ENCODE data around the gene GUSB. TPM values are rescaled to one million over a fixed set of nuclear protein-coding genes. Genes with fewer than 3 reads are reported as not detected.

The GUSB gene
- total RNA-seq, 1 experiment from 2014 or later, result 33.7 TPM

- no peak overlapping the region for H3K27ac ChIP-seq (ENCODE audit: low read length)
- H4K20me1 ChIP-seq (ENCODE audit: insufficient read depth, low read depth, low read length), result no peaks in the 10 kb centered on the region
- no peaks in the 10 kb centered on the region for H3K9me2 ChIP-seq (replicated peaks; ENCODE audit: insufficient read depth, low read length)
- peak; percentile 45 for DNase-seq
- peaks cover 9% of the 10 kb centered on the region for H3K4me1 ChIP-seq (ENCODE audit: low read length)
- no peaks in the 10 kb centered on the region for H3K27me3 ChIP-seq (ENCODE audit: low read length)
- no peak overlapping the region for H2AFZ ChIP-seq (ENCODE audit: low read length)
- peaks cover 96% of the 10 kb centered on the region for H3K79me2 ChIP-seq (ENCODE audit: low read length)
- no peak overlapping the region for H3K4me3 ChIP-seq (ENCODE audit: low read length)
- H3K9ac ChIP-seq (ENCODE audit: low read length), result no peak overlapping the region
- no peak overlapping the region for H3K4me2 ChIP-seq (ENCODE audit: low read depth, low read length, poor library complexity, severe bottlenecking)
- no peaks in the 10 kb centered on the region for H3K9me3 ChIP-seq (ENCODE audit: low read length)
- 0 out of 2 replicates have a peak, but pooled peaks cover 8% of the 10 kb centered on the region for H3K36me3 ChIP-seq (ENCODE audit: insufficient read depth, low read length)
Measured at GRCh38 chr7:65927489-65928448, 54.2 kb downstream of the GUSB start.

GRCh38 chr7:65926588-65926987 is 55.4 kb downstream of the GUSB start:
- 0 out of 2 replicates have a peak, but pooled peaks cover 8% of the 10 kb centered on the region for H3K36me3 ChIP-seq (ENCODE audit: insufficient read depth, low read length)
- H3K4me2 ChIP-seq (ENCODE audit: low read depth, low read length, poor library complexity, severe bottlenecking), result no peak overlapping the region
- no peak overlapping the region for H3K4me3 ChIP-seq (ENCODE audit: low read length)
- no peak overlapping the region for H2AFZ ChIP-seq (ENCODE audit: low read length)
- no peak overlapping the region for H3K9ac ChIP-seq (ENCODE audit: low read length)
- H3K9me2 ChIP-seq (replicated peaks; ENCODE audit: insufficient read depth, low read length), result no peaks in the 10 kb centered on the region
- H3K27me3 ChIP-seq (ENCODE audit: low read length), result no peaks in the 10 kb centered on the region
- H3K4me1 ChIP-seq (ENCODE audit: low read length), result peaks cover 9% of the 10 kb centered on the region
- H3K79me2 ChIP-seq (ENCODE audit: low read length), result peaks cover 95% of the 10 kb centered on the region
- no peaks in the 10 kb centered on the region for H4K20me1 ChIP-seq (ENCODE audit: insufficient read depth, low read depth, low read length)
- H3K9me3 ChIP-seq (ENCODE audit: low read length), result no peaks in the 10 kb centered on the region
- no peak for DNase-seq
- no peak overlapping the region for H3K27ac ChIP-seq (ENCODE audit: low read length)

GRCh38 chr7:65925040-65925439 is 57.0 kb downstream of the GUSB start:
- H3K9ac ChIP-seq (ENCODE audit: low read length), result no peak overlapping the region
- 0 out of 2 replicates have a peak, but pooled peaks cover 8% of the 10 kb centered on the region for H3K36me3 ChIP-seq (ENCODE audit: insufficient read depth, low read length)
- H3K4me2 ChIP-seq (ENCODE audit: low read depth, low read length, poor library complexity, severe bottlenecking), result no peak overlapping the region
- H3K9me3 ChIP-seq (ENCODE audit: low read length), result no peaks in the 10 kb centered on the region
- H3K79me2 ChIP-seq (ENCODE audit: low read length), result peaks cover 94% of the 10 kb centered on the region
- no peak overlapping the region for H3K4me3 ChIP-seq (ENCODE audit: low read length)
- H3K9me2 ChIP-seq (replicated peaks; ENCODE audit: insufficient read depth, low read length), result no peaks in the 10 kb centered on the region
- no peak overlapping the region for H3K27ac ChIP-seq (ENCODE audit: low read length)
- H3K4me1 ChIP-seq (ENCODE audit: low read length), result peaks cover 14% of the 10 kb centered on the region
- DNase-seq, result no peak
- H4K20me1 ChIP-seq (ENCODE audit: insufficient read depth, low read depth, low read length), result no peaks in the 10 kb centered on the region
- no peaks in the 10 kb centered on the region for H3K27me3 ChIP-seq (ENCODE audit: low read length)
- H2AFZ ChIP-seq (ENCODE audit: low read length), result no peak overlapping the region

- peaks cover 96% of the 10 kb centered on the region for H3K79me2 ChIP-seq (ENCODE audit: low read length)
- no peaks in the 10 kb centered on the region for H3K9me3 ChIP-seq (ENCODE audit: low read length)
- H3K36me3 ChIP-seq (ENCODE audit: insufficient read depth, low read length), result 0 out of 2 replicates have a peak, but pooled peaks cover 8% of the 10 kb centered on the region
- H2AFZ ChIP-seq (ENCODE audit: low read length), result no peak overlapping the region
- peaks cover 18% of the 10 kb centered on the region for H3K4me1 ChIP-seq (ENCODE audit: low read length)
- no peak overlapping the region for H3K4me3 ChIP-seq (ENCODE audit: low read length)
- H3K27ac ChIP-seq (ENCODE audit: low read length), result no peak overlapping the region
- H3K27me3 ChIP-seq (ENCODE audit: low read length), result no peaks in the 10 kb centered on the region
- no peaks in the 10 kb centered on the region for H3K9me2 ChIP-seq (replicated peaks; ENCODE audit: insufficient read depth, low read length)
- no peak overlapping the region for H3K4me2 ChIP-seq (ENCODE audit: low read depth, low read length, poor library complexity, severe bottlenecking)
- no peak overlapping the region for H3K9ac ChIP-seq (ENCODE audit: low read length)
- H4K20me1 ChIP-seq (ENCODE audit: insufficient read depth, low read depth, low read length), result no peaks in the 10 kb centered on the region
- DNase-seq, result no peak
Measured at GRCh38 chr7:65924193-65924592, 57.8 kb downstream of the GUSB start.

GRCh38 chr7:65923316-65923715 is 58.7 kb downstream of the GUSB start:
- Histone ChIP-seq H2AFZ (ENCODE audit: low read length) (no peak overlapping the region), H3K4me1 (ENCODE audit: low read length) (peaks cover 14% of the 10 kb centered on the region), H3K36me3 (ENCODE audit: insufficient read depth, low read length) (0 out of 2 replicates have a peak, but pooled peaks cover 3% of the 10 kb centered on the region), H3K27me3 (ENCODE audit: low read length) (no peaks in the 10 kb centered on the region), H3K4me2 (ENCODE audit: low read depth, low read length, poor library complexity, severe bottlenecking) (no peak overlapping the region), H3K9me2 (replicated peaks; ENCODE audit: insufficient read depth, low read length) (no peaks in the 10 kb centered on the region), H3K4me3 (ENCODE audit: low read length) (no peak overlapping the region), H4K20me1 (ENCODE audit: insufficient read depth, low read depth, low read length) (no peaks in the 10 kb centered on the region), H3K9ac (ENCODE audit: low read length) (no peak overlapping the region), H3K79me2 (ENCODE audit: low read length) (peaks cover 95% of the 10 kb centered on the region), H3K27ac (ENCODE audit: low read length) (no peak overlapping the region), H3K9me3 (ENCODE audit: low read length) (no peaks in the 10 kb centered on the region)
- DNase-seq, result no peak

GRCh38 chr7:65915921-65916657 is 65.9 kb downstream of the GUSB start:
- H3K4me3 ChIP-seq (ENCODE audit: low read length), result no peak overlapping the region
- H3K36me3 ChIP-seq (ENCODE audit: insufficient read depth, low read length), result no peaks in the 10 kb centered on the region
- H3K9me3 ChIP-seq (ENCODE audit: low read length), result no peaks in the 10 kb centered on the region
- peaks cover 11% of the 10 kb centered on the region; the same call in 1 of the 2 replicates for H4K20me1 ChIP-seq (ENCODE audit: insufficient read depth, low read depth, low read length)
- peaks cover 93% of the 10 kb centered on the region for H3K79me2 ChIP-seq (ENCODE audit: low read length)
- no peak overlapping the region for H3K9ac ChIP-seq (ENCODE audit: low read length)
- peak; percentile 67 for DNase-seq
- no peaks in the 10 kb centered on the region for H3K9me2 ChIP-seq (replicated peaks; ENCODE audit: insufficient read depth, low read length)
- H3K27me3 ChIP-seq (ENCODE audit: low read length), result no peaks in the 10 kb centered on the region
- peak overlapping the region; percentile 27 for H3K27ac ChIP-seq (ENCODE audit: low read length)
- H2AFZ ChIP-seq (ENCODE audit: low read length), result no peak overlapping the region
- peaks cover 27% of the 10 kb centered on the region for H3K4me1 ChIP-seq (ENCODE audit: low read length)
- peak overlapping the region; percentile 9 for H3K4me2 ChIP-seq (ENCODE audit: low read depth, low read length, poor library complexity, severe bottlenecking)

- DNase-seq, result no peak
- H3K9me2 ChIP-seq (replicated peaks; ENCODE audit: insufficient read depth, low read length), result no peaks in the 10 kb centered on the region
- H3K4me2 ChIP-seq (ENCODE audit: low read depth, low read length, poor library complexity, severe bottlenecking), result no peak overlapping the region
- peaks cover 12% of the 10 kb centered on the region for H3K4me1 ChIP-seq (ENCODE audit: low read length)
- no peak overlapping the region for H3K27ac ChIP-seq (ENCODE audit: low read length)
- peaks cover 11% of the 10 kb centered on the region; the same call in 1 of the 2 replicates for H4K20me1 ChIP-seq (ENCODE audit: insufficient read depth, low read depth, low read length)
- no peaks in the 10 kb centered on the region for H3K36me3 ChIP-seq (ENCODE audit: insufficient read depth, low read length)
- no peak overlapping the region for H2AFZ ChIP-seq (ENCODE audit: low read length)
- H3K27me3 ChIP-seq (ENCODE audit: low read length), result no peaks in the 10 kb centered on the region
- H3K9ac ChIP-seq (ENCODE audit: low read length), result no peak overlapping the region
- H3K4me3 ChIP-seq (ENCODE audit: low read length), result no peak overlapping the region
- H3K9me3 ChIP-seq (ENCODE audit: low read length), result no peaks in the 10 kb centered on the region
- H3K79me2 ChIP-seq (ENCODE audit: low read length), result peaks cover 84% of the 10 kb centered on the region
Measured at GRCh38 chr7:65912237-65912636, 69.8 kb downstream of the GUSB start.

Measured in Karpas-422 (cell line).